ENCODE data around the gene RESF1. TPM values are rescaled to one million over a fixed set of nuclear protein-coding genes. Genes with fewer than 3 reads are reported as not detected.

Gene RESF1
- total and polyA plus RNA-seq, 2 donors (not counting 3 experiments of a cell fraction or from before 2014, with no cell fraction given), result 40.3 to 70.0 TPM

DNA sequence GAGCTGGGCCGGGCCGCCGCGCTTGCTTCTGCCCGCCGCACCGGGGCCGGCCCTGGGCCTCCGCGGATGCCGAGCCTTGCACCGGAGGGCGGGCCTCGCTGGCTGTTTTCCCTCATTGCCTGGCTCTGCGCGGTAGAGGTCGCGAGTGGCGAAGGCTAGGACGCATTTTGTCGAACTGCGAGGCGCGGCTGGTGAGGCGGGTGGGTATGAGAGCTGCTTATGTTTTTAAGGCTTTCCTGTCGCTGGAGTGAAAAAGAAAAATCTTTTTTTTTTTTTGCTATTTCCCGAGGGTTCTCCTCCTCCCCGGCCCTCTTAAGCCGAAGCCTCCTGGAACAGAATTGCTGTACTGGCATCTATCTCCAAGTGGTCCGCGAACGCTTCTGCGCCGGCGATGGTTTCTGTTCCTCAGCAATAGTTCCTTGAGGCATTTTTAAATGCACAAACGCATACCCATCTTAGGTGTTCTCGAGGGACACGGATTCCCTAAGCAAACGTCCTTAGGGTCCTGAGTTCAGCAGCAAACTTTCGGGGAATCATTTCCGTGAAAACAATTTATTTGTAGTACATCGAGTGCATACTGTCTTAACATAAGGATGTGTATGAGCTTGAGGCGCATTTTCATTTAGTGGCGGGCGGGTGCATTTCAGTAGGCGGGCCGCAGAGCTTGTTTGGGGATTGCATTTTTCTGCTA lies 631 bp downstream of the RESF1 start:
- peaks cover 21% of the 10 kb centered on the region for H3K4me1 ChIP-seq (ENCODE audit: control insufficient read depth, extremely low read depth, insufficient read depth, low read length)
- H3K4me3 ChIP-seq (replicated peaks in 1 of 3; ENCODE audit: insufficient read depth in 1 of 3, low read depth in 1 of 3, low read length in 3 of 3), result peak overlapping the region; percentile 72 to 98 (median 88)
- intact Hi-C loops (cut with micrococcal nuclease) (loop anchor here (1.0 to 10.0 kb wide), 8 partner anchors 64 to 301 kb away; partner anchors contain the start of genes BICD1 and ETFBKMT), dilution Hi-C loops (cut with MboI; ENCODE audit: extremely low pct_ligation_motif_present, low sequenced_read_pairs) (no loop called here)
- H3K79me2 ChIP-seq (ENCODE audit: control insufficient read depth, insufficient read depth, low read length), result peaks cover 47% of the 10 kb centered on the region
- peak; percentile 76 for FAIRE-seq
- no peak for TF ChIP-seq POLR2A (IDR thresholded peaks at IDR 0.05; ENCODE audit: low read depth, low read length)
- TF ChIP-seq, protein P1, sequence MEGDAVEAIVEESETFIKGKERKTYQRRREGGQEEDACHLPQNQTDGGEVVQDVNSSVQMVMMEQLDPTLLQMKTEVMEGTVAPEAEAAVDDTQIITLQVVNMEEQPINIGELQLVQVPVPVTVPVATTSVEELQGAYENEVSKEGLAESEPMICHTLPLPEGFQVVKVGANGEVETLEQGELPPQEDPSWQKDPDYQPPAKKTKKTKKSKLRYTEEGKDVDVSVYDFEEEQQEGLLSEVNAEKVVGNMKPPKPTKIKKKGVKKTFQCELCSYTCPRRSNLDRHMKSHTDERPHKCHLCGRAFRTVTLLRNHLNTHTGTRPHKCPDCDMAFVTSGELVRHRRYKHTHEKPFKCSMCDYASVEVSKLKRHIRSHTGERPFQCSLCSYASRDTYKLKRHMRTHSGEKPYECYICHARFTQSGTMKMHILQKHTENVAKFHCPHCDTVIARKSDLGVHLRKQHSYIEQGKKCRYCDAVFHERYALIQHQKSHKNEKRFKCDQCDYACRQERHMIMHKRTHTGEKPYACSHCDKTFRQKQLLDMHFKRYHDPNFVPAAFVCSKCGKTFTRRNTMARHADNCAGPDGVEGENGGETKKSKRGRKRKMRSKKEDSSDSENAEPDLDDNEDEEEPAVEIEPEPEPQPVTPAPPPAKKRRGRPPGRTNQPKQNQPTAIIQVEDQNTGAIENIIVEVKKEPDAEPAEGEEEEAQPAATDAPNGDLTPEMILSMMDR (IDR thresholded peaks at IDR 0.05; ENCODE audit: extremely low read depth in 1 of 2, insufficient read depth in 1 of 2, low read depth in 1 of 2, low read length in 2 of 2), result peak in 1 of 2 donors; percentile 10
- peak overlapping the region; percentile 94 for H3K4me2 ChIP-seq (ENCODE audit: insufficient read depth, low read length)
- H2AFZ ChIP-seq (ENCODE audit: low read depth, low read length), result peak overlapping the region; percentile 48
- peak; percentile 71 for DNase-seq (ENCODE audit: low read depth, low spot score)
- peaks cover 2 to 5% of the 10 kb centered on the region in 2 experiments for H3K36me3 ChIP-seq (ENCODE audit: control insufficient read depth in 2 of 2, extremely low read depth in 1 of 2, insufficient read depth in 2 of 2, low read length in 2 of 2)
- ChIA-PET CTCF (interaction anchor here (0.5 to 4.0 kb wide), 11 partner anchors 25 to 352 kb away, joined by 3 to 19 read pairs (median 5); partner anchors contain the start of gene ETFBKMT), POLR2A (no interaction called here)
- no peaks in the 10 kb centered on the region for H3K27me3 ChIP-seq (ENCODE audit: control insufficient read depth in 2 of 2, insufficient read depth in 2 of 2, low read length in 2 of 2)
- H3K9ac ChIP-seq (replicated peaks; ENCODE audit: extremely low read depth, insufficient read depth, low read length), result peak overlapping the region; percentile 82
- H3K9me3 ChIP-seq (replicated peaks; ENCODE audit: control insufficient read depth, insufficient read depth, low read length), result no peaks in the 10 kb centered on the region
- BruUV-seq (replicated peaks), result TSS peak; percentile 22
- no peaks in the 10 kb centered on the region for H4K20me1 ChIP-seq (replicated peaks; ENCODE audit: control insufficient read depth, extremely low read depth, insufficient read depth, low read length)
- H3K9me1 ChIP-seq (replicated peaks; ENCODE audit: control insufficient read depth, extremely low read depth, insufficient read depth, low read length), result no peaks in the 10 kb centered on the region
- peak overlapping the region; percentile 74 for H3K27ac ChIP-seq (ENCODE audit: insufficient read depth, low read depth, low read length)

DNA sequence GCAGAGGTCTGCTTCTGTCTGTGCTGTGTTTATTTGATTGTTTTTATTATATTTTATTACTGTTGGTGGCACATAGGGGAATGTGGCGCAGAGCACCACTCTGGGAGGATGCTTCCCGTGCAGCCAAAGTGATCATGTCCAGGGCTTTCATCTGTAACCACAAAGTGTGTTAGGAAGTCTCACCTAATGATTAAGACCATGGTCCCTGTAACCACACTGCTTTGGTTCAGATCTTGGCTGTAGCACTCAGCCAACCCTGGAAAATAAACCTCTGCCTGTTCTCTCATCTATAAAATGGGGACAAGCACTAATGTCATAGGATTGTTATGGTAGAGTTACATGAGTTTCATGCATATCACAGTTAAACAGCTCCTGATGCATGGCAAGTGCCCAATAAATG lies 1.9 kb downstream of the RESF1 start:
- Histone ChIP-seq H2AFZ (ENCODE audit: low read depth, low read length) (no peak overlapping the region), H3K9me1 (replicated peaks; ENCODE audit: control insufficient read depth, extremely low read depth, insufficient read depth, low read length) (no peaks in the 10 kb centered on the region), H3K4me2 (ENCODE audit: insufficient read depth, low read length) (peak overlapping the region; percentile 94), H3K4me3 (replicated peaks in 1 of 3; ENCODE audit: insufficient read depth in 1 of 3, low read depth in 1 of 3, low read length in 3 of 3) (peak overlapping the region in 2 of 3 experiments; percentile 72 to 98), H3K9ac (replicated peaks; ENCODE audit: extremely low read depth, insufficient read depth, low read length) (peak overlapping the region; percentile 82), H3K4me1 (ENCODE audit: control insufficient read depth, extremely low read depth, insufficient read depth, low read length) (peaks cover 21% of the 10 kb centered on the region), H3K9me3 (replicated peaks; ENCODE audit: control insufficient read depth, insufficient read depth, low read length) (no peaks in the 10 kb centered on the region), H3K36me3 (ENCODE audit: control insufficient read depth in 2 of 2, extremely low read depth in 1 of 2, insufficient read depth in 2 of 2, low read length in 2 of 2) (peaks cover 2 to 7% of the 10 kb centered on the region in 2 experiments), H4K20me1 (replicated peaks; ENCODE audit: control insufficient read depth, extremely low read depth, insufficient read depth, low read length) (no peaks in the 10 kb centered on the region), H3K27me3 (ENCODE audit: control insufficient read depth in 2 of 2, insufficient read depth in 2 of 2, low read length in 2 of 2) (no peaks in the 10 kb centered on the region), H3K79me2 (ENCODE audit: control insufficient read depth, insufficient read depth, low read length) (peaks cover 60% of the 10 kb centered on the region), H3K27ac (ENCODE audit: insufficient read depth, low read depth, low read length) (no peak overlapping the region)
- FAIRE-seq (no peak), DNase-seq (ENCODE audit: low read depth, low spot score) (peak; percentile 9)
- dilution Hi-C loops (cut with MboI; ENCODE audit: extremely low pct_ligation_motif_present, low sequenced_read_pairs) (no loop called here), intact Hi-C loops (cut with micrococcal nuclease) (loop anchor here (2.0 kb wide), 1 partner anchor 302 kb away; the partner anchor contains the start of gene ETFBKMT)
- CTCF ChIA-PET, result interaction anchor here (0.9 to 4.0 kb wide), 4 partner anchors 229 to 351 kb away, joined by 3 to 19 read pairs (median 11); no protein-coding TSS in a partner anchor
- no TSS peak for BruUV-seq (replicated peaks)
- TF ChIP-seq, protein P1 (IDR thresholded peaks at IDR 0.05; ENCODE audit: extremely low read depth in 1 of 2, insufficient read depth in 1 of 2, low read depth in 1 of 2, low read length in 2 of 2), result no peak
- TF ChIP-seq POLR2AphosphoS5 (IDR thresholded peaks at IDR 0.05; ENCODE audit: insufficient read depth, low read depth, low read length) (no peak), EZH2 (IDR thresholded peaks at IDR 0.05; ENCODE audit: borderline replicate concordance, low read depth, low read length, severe bottlenecking) (no peak), JUN (IDR thresholded peaks at IDR 0.05; ENCODE audit: borderline replicate concordance, insufficient read depth, insufficient read length, low read depth) (no peak), POLR2A (IDR thresholded peaks at IDR 0.05; ENCODE audit: low read depth, low read length) (no peak), FOS (IDR thresholded peaks at IDR 0.05; ENCODE audit: borderline replicate concordance, insufficient read depth, low read length) (no peak), MAX (IDR thresholded peaks at IDR 0.05; ENCODE audit: insufficient read depth, insufficient read length) (no peak)
- POLR2A ChIA-PET, result no interaction called here
